Hepatocyte (in vitro differentiated cells): ENCODE measurements around the gene FREY1.

Source experiments
- CTCF ChIP-seq: fragments of 200-600 bp; sonication (generic); IDR thresholded peaks from 2 replicates; pipeline ENCODE4 v1.5.1; 2016; ENCODE audit warnings: antibody characterized with exemption, mild to moderate bottlenecking; ENCODE audit not compliant: poor library complexity
- EZH2phosphoT487 ChIP-seq: fragments of 200-600 bp; sonication (generic); IDR thresholded peaks from one replicate; pipeline ENCODE4 v1.6.1; 2018; ENCODE audit warnings: antibody characterized with exemption, mild to moderate bottlenecking, low read depth, moderate library complexity; ENCODE audit not compliant: unreplicated experiment, severe bottlenecking

GRCh38 chr11:45894555-45895247 lies 12.4 kb downstream of the FREY1 start:
- TF ChIP-seq CTCF (no peak), EZH2phosphoT487 (no peak)
